NCI-H2029 (cell line): Measurements from ENCODE around the gene ROPN1L.

ENCODE experiments used
- DNase-seq: peaks from one replicate; lab custom pipeline; 2025; lab: John Stamatoyannopoulos, UW

The ROPN1L gene

DNA sequence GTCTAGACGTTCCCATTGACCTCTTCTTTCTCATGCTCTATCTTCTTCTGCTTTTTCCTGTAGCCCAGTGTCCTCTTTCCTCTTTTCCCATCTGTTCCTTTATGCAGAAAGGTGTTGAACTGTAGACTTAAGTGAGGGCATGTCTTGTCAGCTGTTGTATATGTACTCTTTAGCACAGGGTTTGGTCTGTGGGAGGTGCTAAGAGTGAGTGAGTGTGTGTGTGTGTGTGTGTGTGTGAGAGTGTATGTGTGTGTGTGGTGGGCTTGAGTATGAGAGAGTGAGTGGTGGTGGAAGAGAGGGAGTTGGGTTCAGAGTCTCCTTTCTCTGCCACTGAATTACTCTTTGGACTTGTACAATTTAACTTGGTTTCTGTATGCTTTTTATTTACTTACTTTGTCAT lies 10.3 kb upstream of the ROPN1L start:
- no peak for DNase-seq

DNA sequence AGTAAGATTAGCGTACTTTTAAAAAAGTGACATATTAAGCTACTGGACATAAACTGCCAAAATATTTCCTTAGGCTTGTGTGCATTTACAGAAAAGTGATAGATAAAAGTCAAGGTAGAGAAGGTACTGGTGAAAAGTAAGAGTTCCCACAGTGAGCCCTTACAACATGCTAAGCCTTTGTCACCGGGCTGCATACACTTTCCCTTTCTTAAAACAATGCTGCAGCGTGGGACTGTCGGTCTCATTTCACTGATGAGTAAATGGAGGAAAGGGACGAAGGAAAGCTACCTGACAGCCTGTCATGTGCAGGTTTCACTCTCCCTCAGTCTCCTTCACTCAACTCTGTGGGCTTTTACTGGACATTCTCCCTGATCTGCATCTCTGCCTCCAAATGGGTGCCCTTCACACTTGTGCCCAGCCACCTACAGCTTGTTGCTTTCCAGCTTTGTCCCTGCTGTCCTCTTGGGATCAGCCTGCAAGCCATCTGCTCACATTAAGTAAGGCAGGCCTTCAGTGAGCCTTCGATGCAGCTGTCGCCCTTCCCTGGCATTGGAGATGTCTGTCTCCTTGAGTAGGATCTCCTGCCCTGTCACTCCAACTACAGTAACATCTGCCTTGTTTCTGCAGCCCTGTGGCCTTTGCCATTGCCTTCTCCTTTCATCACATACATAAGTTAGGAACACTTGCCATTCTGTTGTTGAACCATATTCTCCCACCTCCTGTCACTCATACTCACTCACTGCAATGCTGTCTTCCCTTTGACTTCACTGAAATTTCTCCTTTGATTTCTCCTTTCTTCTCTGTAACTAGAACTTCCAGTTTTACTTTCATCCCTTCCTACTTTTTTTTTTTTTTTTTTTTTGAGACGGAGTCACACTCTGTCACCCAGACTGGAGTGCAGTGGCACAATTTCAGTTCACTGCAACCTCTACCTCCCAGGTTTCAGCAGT lies 9.3 kb upstream of the ROPN1L start:
- DNase-seq = no peak

DNA sequence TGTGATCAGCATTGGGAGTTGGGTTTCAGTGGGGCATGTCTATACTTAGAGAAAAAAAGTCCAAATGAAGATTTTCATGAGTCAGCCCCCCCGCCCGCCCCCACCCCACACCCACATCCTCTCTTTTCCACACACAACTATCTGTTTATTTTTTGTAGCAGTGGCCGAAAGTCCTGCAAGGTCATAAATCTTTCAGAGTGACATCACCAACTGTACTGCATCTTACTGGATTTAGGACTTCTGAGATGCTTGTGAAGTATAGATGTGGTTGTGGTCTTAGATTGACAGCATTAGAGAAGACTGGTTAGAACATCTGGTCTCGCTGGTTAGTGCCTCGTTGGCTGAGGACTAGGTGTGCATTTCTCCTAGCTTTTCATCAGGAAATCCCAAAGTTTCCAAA lies 7.3 kb upstream of the ROPN1L start:
- DNase-seq = no peak

DNA sequence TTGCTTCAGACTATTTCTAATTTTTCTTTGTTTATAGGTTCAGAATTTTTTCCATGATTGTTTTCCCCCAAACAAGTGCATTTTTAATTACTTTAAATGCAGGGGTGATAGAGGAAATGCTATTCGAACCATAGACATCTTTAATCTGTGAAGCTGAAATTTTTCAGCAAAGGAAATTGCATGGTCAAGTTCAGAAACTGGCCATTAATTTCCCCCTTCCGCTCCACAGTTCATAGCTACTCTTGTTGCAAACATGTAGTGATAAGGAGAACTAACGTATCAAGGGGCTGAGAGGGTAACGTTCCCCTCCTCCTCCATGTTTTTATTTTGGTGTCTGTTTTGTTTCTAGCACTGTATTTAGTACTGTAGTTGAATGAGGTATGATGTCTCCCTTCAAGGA lies 3.4 kb upstream of the ROPN1L start:
- no peak for DNase-seq

DNA sequence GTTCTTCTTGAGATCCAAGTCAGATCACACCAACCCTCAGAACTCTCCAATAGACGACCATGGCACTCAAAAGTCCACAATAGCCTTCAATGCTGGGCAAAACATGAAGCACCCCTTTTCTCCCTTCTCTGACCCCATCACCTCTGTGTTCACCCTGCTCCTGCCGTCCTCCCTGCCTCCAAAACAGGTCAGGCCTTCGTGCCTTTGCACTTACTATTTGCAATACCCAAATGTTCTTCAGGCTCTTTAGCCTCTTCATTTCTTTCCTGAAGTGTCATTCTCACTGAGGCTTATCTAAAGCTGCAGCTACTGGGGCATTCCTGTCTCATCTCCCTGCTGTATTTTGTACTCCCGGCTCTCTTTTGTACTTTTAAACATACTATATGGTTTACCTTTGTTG lies 2.0 kb upstream of the ROPN1L start:
- no peak for DNase-seq

GRCh38 chr5:10440367-10440990 lies 1.2 kb upstream of the ROPN1L start:
- no peak for DNase-seq

GRCh38 chr5:10441992-10442435 lies 335 bp downstream of the ROPN1L start:
- DNase-seq = no peak

DNA sequence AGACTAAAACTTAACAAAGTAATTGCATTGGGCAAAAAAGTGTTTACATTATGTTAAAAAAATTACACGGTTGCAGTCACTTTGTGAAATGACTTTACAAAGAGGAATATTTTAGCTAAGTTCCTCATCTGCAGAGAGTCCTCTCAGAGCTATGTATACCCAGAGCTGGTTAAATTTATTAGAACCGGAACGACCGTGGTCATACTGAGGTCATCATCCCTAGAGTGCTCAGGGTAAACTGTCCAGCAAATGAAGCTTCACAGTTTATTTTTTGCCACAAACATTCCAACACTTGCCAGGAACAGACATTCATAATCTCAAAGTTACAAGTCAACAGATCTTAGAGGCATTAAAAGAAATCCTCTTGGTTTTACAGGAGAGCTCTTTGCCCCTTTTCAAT lies 897 bp downstream of the ROPN1L start:
- no peak for DNase-seq

- DNase-seq = no peak
These were observed 3.7 kb downstream of the ROPN1L start for GRCh38 chr5:10445352-10445751.

- no peak for DNase-seq
These were observed 4.8 kb downstream of the ROPN1L start for GRCh38 chr5:10446490-10446889.

- no peak for DNase-seq
These were observed 5.4 kb downstream of the ROPN1L start for GRCh38 chr5:10447041-10447440.

GRCh38 chr5:10448754-10449360 lies 7.2 kb downstream of the ROPN1L start:
- DNase-seq = no peak

DNA sequence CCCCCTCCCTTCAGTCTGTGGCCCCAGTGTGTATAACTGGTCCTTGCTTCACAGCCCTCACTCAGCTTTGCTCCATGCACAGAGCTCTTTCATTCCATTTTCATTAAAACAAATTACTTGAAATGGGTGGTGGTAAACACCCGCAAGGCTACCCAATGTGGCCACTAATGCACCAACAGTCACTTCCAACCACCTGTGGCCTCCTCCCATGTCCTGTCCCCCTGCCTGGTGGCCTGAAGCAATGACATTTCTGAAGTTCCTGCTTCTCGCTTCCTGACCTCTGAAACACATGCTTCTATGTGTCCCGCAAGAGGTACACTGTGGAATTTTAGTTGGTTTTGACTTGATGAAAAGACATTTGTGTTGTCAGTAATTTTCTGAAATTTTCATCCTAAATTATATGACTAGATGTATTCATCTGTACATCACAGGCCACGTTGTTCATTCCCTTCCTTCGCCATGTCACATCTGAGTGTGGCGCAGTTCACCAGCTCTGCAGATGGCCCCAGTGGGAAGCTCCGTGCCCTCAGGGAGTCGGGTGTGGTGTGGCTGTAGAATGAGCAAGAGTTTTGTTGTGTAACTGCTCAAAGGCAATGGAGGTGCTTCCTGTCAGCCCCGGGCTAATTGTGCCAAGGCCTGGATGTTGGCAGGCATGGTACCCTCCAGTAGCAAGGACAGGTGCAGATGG lies 9.6 kb downstream of the ROPN1L start:
- DNase-seq = no peak

DNA sequence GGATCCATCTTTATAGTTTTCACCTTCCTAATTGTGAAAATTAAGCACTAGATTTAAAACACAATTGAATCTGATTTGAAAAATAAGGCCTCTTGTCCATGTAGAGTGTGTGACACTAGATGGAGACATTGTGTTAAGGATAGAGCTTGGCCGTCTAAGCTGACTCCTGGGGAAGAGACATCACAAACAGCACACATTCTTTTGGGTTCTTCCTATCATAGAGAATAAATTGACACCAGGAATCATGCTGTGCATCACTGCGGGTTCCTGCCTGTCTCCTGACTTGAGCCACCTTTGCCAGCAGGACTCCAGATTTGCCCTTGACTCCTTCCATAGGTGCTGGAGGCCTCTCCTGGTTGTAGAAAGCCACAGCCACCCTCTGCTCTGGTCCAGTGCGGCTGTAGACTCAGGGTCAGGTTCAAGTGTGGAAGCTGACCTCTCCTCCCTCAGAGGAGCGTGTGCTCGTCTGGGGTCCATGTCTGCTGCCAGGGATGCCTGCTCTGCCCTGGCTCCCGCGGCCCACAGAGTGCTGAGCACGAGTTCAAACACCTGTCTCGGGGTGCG lies 11.2 kb downstream of the ROPN1L start:
- peak; percentile 49 for DNase-seq

- no peak for DNase-seq
These were observed 11.9 kb downstream of the ROPN1L start for GRCh38 chr5:10453545-10453944.

GRCh38 chr5:10454591-10455276 lies 13.1 kb downstream of the ROPN1L start:
- DNase-seq = no peak

- no peak for DNase-seq
These were observed 13.6 kb downstream of the ROPN1L start for GRCh38 chr5:10455277-10455670.

GRCh38 chr5:10456583-10457420 lies 15.1 kb downstream of the ROPN1L start:
- no peak for DNase-seq

GRCh38 chr5:10457682-10458574 lies 16.2 kb downstream of the ROPN1L start:
- DNase-seq = no peak
